CD4-positive, CD25-positive, alpha-beta regulatory T cell (primary cell): ENCODE measurements around the gene STK10. TPM values are rescaled to one million over a fixed set of nuclear protein-coding genes. Genes with fewer than 3 reads are reported as not detected.

Experiments
- ATAC-seq, 2 donors: fragments of 150-1000 bp; cut with Tn5 transposase; one replicate each; pipeline ENCODE4 v1.10.0; 2021; ENCODE audit warnings: low read depth in 2 of 2, moderate number of reproducible peaks in 2 of 2, moderate library complexity in 1 of 2
- DNase-seq, 3 donors: peaks; one replicate each; pipeline versions ENCODE4 v3.0.0 to v3.0.0-alpha.2; 2012 to 2022; ENCODE audit warnings: mixed read lengths in 1 of 3
- H3K27ac ChIP-seq: one replicate; pipeline ENCODE4 v1.7.0; 2013; ENCODE audit warnings: mild to moderate bottlenecking, low read length; ENCODE audit not compliant: insufficient read depth, poor library complexity, severe bottlenecking
- H3K27me3 ChIP-seq: one replicate; pipeline ENCODE4 v1.7.0; 2013; ENCODE audit warnings: low read length; ENCODE audit not compliant: control insufficient read depth, insufficient read depth
- H3K36me3 ChIP-seq: one replicate; pipeline ENCODE4 v1.7.0; 2013; ENCODE audit warnings: mild to moderate bottlenecking, low read length, moderate library complexity; ENCODE audit not compliant: control insufficient read depth, insufficient read depth
- H3K4me1 ChIP-seq: 2 replicates; pipeline ENCODE4 v1.7.0; 2013; ENCODE audit warnings: mild to moderate bottlenecking, low read length; ENCODE audit not compliant: insufficient read depth, control insufficient read depth, poor library complexity, severe bottlenecking
- H3K4me3 ChIP-seq: one replicate; pipeline ENCODE4 v1.7.0; 2013; ENCODE audit warnings: low read depth, mild to moderate bottlenecking, low read length, moderate library complexity
- H3K9me3 ChIP-seq, 2 experiments: 1 replicate in 1 of 2; 2 replicates in 1 of 2; pipeline ENCODE4 v1.7.0; 2013; ENCODE audit warnings: low read length in 2 of 2, mild to moderate bottlenecking in 1 of 2, moderate library complexity in 1 of 2; ENCODE audit not compliant: control insufficient read depth in 2 of 2
- H3K27ac Mint-ChIP-seq, 3 donors: one replicate each; pipeline ENCODE4 v1.8.0; 2020 to 2022; ENCODE audit warnings: mild to moderate bottlenecking in 3 of 3, mixed read lengths in 3 of 3, moderate library complexity in 2 of 3
- H3K27me3 Mint-ChIP-seq: one replicate; pipeline ENCODE4 v1.8.0; 2022; ENCODE audit warnings: mild to moderate bottlenecking, mixed read lengths
- H3K36me3 Mint-ChIP-seq: one replicate; pipeline ENCODE4 v1.8.0; 2020; ENCODE audit warnings: mixed read lengths
- H3K4me1 Mint-ChIP-seq, 4 donors: one replicate each; pipeline ENCODE4 v1.8.0; 2020 to 2022; ENCODE audit warnings: mixed read lengths in 4 of 4, mild to moderate bottlenecking in 1 of 4
- H3K4me3 Mint-ChIP-seq, 4 donors: one replicate each; pipeline ENCODE4 v1.8.0; 2020 to 2022; ENCODE audit warnings: mild to moderate bottlenecking in 4 of 4, mixed read lengths in 4 of 4, moderate library complexity in 3 of 4
- H3K9me3 Mint-ChIP-seq, 7 donors: one replicate each; pipeline ENCODE4 v1.8.0; 2020 to 2022; ENCODE audit warnings: mixed read lengths in 7 of 7, mild to moderate bottlenecking in 3 of 7, moderate library complexity in 2 of 7
- polyA plus RNA-seq, 4 donors: library from polyadenylated mRNA; unstranded; fragments of 300-500 nt; fragmentation: Illumina TruSeq; gene quantifications; one replicate each; pipeline ENCODE4 v1.2.3, GENCODE V29; 2021
- total RNA-seq: library from RNA; stranded (reverse); gene quantifications from one replicate; pipeline ENCODE4 v1.2.3, GENCODE V29; 2022

Gene STK10
- total and polyA plus RNA-seq, 5 donors from 2014 or later = 71.2 to 533 (median 74.6) TPM

- H3K36me3 ChIP-seq = peaks cover 39% of the 10 kb centered on the region
- no peaks in the 10 kb centered on the region for H3K27me3 ChIP-seq
Measured at GRCh38 chr5:172164769-172165212, 23.2 kb downstream of the STK10 start.

GRCh38 chr5:172163346-172163745 is 24.7 kb downstream of the STK10 start:
- Mint-ChIP-seq H3K27me3 (no peaks in the 10 kb centered on the region), H3K27ac (peak overlapping the region in 1 of 3 donors; percentile 52), H3K36me3 (peaks cover 8% of the 10 kb centered on the region), H3K4me3 (peak overlapping the region in 2 of 4 donors; percentile 21 to 46), H3K9me3 (no peaks in the 10 kb centered on the region), H3K4me1 (peaks cover 25 to 92% (median 59%) of the 10 kb centered on the region in 4 donors)
- H3K36me3 ChIP-seq = peaks cover 32% of the 10 kb centered on the region
- H3K27ac ChIP-seq = peak overlapping the region; percentile 33
- peaks cover 77% of the 10 kb centered on the region for H3K4me1 ChIP-seq
- no peak overlapping the region for H3K4me3 ChIP-seq
- DNase-seq (no peak), ATAC-seq (no peak)
- no peaks in the 10 kb centered on the region for H3K27me3 ChIP-seq
- no peaks in the 10 kb centered on the region for H3K9me3 ChIP-seq

More at GRCh38 chr5:172164769-172165212, 23.2 kb downstream of the STK10 start:
- Histone ChIP-seq H3K4me3 (no peak overlapping the region), H3K4me1 (peaks cover 85% of the 10 kb centered on the region), H3K9me3 (no peaks in the 10 kb centered on the region), H3K27ac (no peak overlapping the region)
- peaks cover 12% of the 10 kb centered on the region for H3K36me3 Mint-ChIP-seq
- H3K27ac Mint-ChIP-seq = no peak overlapping the region
- peak overlapping the region in 1 of 4 donors; percentile 43 for H3K4me3 Mint-ChIP-seq
- no peaks in the 10 kb centered on the region for H3K9me3 Mint-ChIP-seq
- no peaks in the 10 kb centered on the region for H3K27me3 Mint-ChIP-seq
- ATAC-seq (no peak), DNase-seq (no peak)
- peaks cover 30 to 93% (median 63%) of the 10 kb centered on the region in 4 donors for H3K4me1 Mint-ChIP-seq

DNA sequence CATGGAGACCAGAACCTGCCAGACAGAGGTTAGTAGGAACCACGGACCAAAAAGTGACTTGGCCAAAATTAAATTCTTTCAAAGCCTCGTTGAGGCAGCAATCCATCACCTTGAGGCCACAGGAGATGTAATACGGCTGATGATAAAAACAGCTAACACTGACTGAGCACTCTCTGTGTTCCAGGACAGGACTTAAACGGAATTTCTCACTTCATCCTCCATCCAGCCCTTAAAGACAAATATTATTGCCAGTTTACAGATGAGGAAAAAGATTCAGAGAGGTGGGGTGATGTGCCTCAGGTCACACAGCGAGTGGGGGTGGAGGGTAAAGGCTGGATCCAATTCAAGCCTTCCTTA is 25.1 kb downstream of the STK10 start:
- DNase-seq (no peak), ATAC-seq (no peak)
- peak overlapping the region in 2 of 3 donors; percentile 52 to 77 for H3K27ac Mint-ChIP-seq
- H3K36me3 Mint-ChIP-seq = peaks cover 8% of the 10 kb centered on the region
- Histone ChIP-seq H3K27me3 (no peaks in the 10 kb centered on the region), H3K4me3 (no peak overlapping the region), H3K27ac (peak overlapping the region; percentile 55), H3K36me3 (peaks cover 32% of the 10 kb centered on the region), H3K9me3 (no peaks in the 10 kb centered on the region), H3K4me1 (peaks cover 73% of the 10 kb centered on the region)
- no peaks in the 10 kb centered on the region for H3K9me3 Mint-ChIP-seq
- H3K4me3 Mint-ChIP-seq = peak overlapping the region in 1 of 4 donors; percentile 46
- no peaks in the 10 kb centered on the region for H3K27me3 Mint-ChIP-seq
- peaks cover 22 to 92% (median 58%) of the 10 kb centered on the region in 4 donors for H3K4me1 Mint-ChIP-seq

DNA sequence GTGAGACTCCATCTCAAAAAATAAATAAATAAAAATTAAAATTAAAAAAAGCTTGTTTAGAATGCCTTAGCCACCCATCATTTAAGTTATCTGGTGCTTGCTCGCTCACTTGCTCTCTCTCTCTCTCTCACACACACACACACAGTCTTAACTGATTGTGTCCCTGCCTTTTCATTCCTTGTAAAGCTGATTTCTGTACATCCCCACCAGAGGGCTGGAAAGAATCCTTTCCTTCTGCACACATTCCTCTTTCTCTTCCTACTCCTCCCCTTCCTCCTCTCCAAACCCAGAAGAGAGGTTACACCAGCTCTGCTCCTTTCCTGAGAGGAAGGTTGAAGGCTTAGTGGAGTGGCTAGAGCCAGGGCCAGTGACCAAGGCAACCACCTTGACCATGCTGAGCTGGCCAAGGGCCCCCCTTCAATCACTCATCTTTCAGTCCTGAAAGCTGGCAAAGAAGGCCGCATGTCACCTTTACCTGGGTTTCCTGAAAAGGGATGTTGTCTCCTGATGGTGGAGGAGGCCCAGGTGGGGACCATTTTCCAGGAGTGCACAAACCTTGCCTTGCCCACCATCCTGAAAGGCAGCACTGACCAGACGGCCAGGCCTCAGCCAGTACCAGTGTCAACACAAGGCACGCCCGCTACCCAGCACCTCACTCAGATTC is 25.6 kb downstream of the STK10 start:
- peak overlapping the region in 2 of 3 donors; percentile 52 to 88 for H3K27ac Mint-ChIP-seq
- peaks cover 31% of the 10 kb centered on the region for H3K36me3 ChIP-seq
- H3K36me3 Mint-ChIP-seq = peaks cover 8% of the 10 kb centered on the region
- H3K4me1 Mint-ChIP-seq = peaks cover 17 to 91% (median 55%) of the 10 kb centered on the region in 4 donors
- DNase-seq (no peak), ATAC-seq (no peak)
- H3K4me1 ChIP-seq = peaks cover 68% of the 10 kb centered on the region
- H3K4me3 ChIP-seq = no peak overlapping the region
- H3K4me3 Mint-ChIP-seq = peak overlapping the region in 2 of 4 donors; percentile 46 to 68
- H3K9me3 ChIP-seq = no peaks in the 10 kb centered on the region
- no peaks in the 10 kb centered on the region for H3K27me3 ChIP-seq
- H3K27me3 Mint-ChIP-seq = no peaks in the 10 kb centered on the region
- H3K27ac ChIP-seq = peak overlapping the region; percentile 55
- H3K9me3 Mint-ChIP-seq = no peaks in the 10 kb centered on the region

DNA sequence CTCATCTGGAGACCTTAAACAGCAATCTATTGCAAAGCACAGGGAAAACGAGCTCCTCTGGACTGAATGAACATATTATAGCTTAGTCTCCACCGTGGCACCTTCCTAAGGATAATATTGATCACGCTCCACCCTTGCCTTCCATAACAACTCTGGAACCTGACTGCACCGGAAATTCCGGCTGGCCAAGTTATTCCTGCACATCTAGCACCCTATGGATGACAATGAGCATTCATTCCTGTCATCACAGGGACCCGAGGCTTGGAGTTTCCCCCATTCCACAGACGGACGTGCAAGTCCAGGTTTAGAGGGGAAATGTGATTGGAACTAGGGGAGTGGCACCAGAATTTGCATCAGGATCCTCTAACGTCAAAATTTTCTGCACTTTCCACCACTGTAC is 27.5 kb downstream of the STK10 start:
- peaks cover 33% of the 10 kb centered on the region for H3K36me3 ChIP-seq
- Mint-ChIP-seq H3K36me3 (peaks cover 15% of the 10 kb centered on the region), H3K4me3 (peak overlapping the region; percentile 8 to 71 (median 44))

GRCh38 chr5:172159016-172159415 is 29.0 kb downstream of the STK10 start:
- Histone ChIP-seq H3K4me3 (peak overlapping the region; percentile 26), H3K9me3 (no peaks in the 10 kb centered on the region), H3K27ac (no peak overlapping the region), H3K4me1 (peaks cover 47% of the 10 kb centered on the region), H3K27me3 (no peaks in the 10 kb centered on the region), H3K36me3 (peaks cover 44% of the 10 kb centered on the region)
- no peaks in the 10 kb centered on the region for H3K27me3 Mint-ChIP-seq
- H3K36me3 Mint-ChIP-seq = peaks cover 25% of the 10 kb centered on the region
- peak overlapping the region in 2 of 3 donors; percentile 64 to 77 for H3K27ac Mint-ChIP-seq
- no peak for ATAC-seq
- DNase-seq = no peak
- peaks cover 0 to 2% (median 0%) of the 10 kb centered on the region in 7 donors for H3K9me3 Mint-ChIP-seq
- peaks cover 17 to 86% (median 56%) of the 10 kb centered on the region in 4 donors for H3K4me1 Mint-ChIP-seq
- peak overlapping the region; percentile 3 to 48 (median 34) for H3K4me3 Mint-ChIP-seq

More for the DNA sequence above, 27.5 kb downstream of the STK10 start:
- H3K4me1 Mint-ChIP-seq = peaks cover 17 to 87% (median 51%) of the 10 kb centered on the region in 4 donors
- Histone ChIP-seq H3K4me3 (no peak overlapping the region), H3K27ac (no peak overlapping the region), H3K9me3 (no peaks in the 10 kb centered on the region), H3K4me1 (peaks cover 58% of the 10 kb centered on the region), H3K27me3 (no peaks in the 10 kb centered on the region)
- ATAC-seq = no peak
- no peaks in the 10 kb centered on the region for H3K9me3 Mint-ChIP-seq
- peak overlapping the region; percentile 52 to 89 (median 82) for H3K27ac Mint-ChIP-seq
- DNase-seq = no peak
- H3K27me3 Mint-ChIP-seq = no peaks in the 10 kb centered on the region

- H3K4me1 Mint-ChIP-seq = peaks cover 22 to 89% (median 64%) of the 10 kb centered on the region in 4 donors
- no peaks in the 10 kb centered on the region for H3K27me3 Mint-ChIP-seq
- H3K27ac ChIP-seq = no peak overlapping the region
Measured at GRCh38 chr5:172156541-172156994, 31.5 kb downstream of the STK10 start.

More at GRCh38 chr5:172156541-172156994, 31.5 kb downstream of the STK10 start:
- H3K4me3 ChIP-seq = no peak overlapping the region
- Mint-ChIP-seq H3K36me3 (peaks cover 46% of the 10 kb centered on the region), H3K27ac (peak overlapping the region; percentile 40 to 89 (median 42)), H3K9me3 (peaks cover 0 to 2% (median 0%) of the 10 kb centered on the region in 7 donors), H3K4me3 (peak overlapping the region in 1 of 4 donors; percentile 65)
- peaks cover 33% of the 10 kb centered on the region for H3K4me1 ChIP-seq
- ATAC-seq (no peak), DNase-seq (no peak)
- no peaks in the 10 kb centered on the region for H3K9me3 ChIP-seq
- H3K36me3 ChIP-seq = peaks cover 52% of the 10 kb centered on the region
- no peaks in the 10 kb centered on the region for H3K27me3 ChIP-seq
